GM13976 (cell line): ENCODE measurements around the gene PLCL2.

Source experiments
- DNase-seq: peaks from one replicate; pipeline ENCODE4 v3.0.0; 2012; ENCODE audit warnings: low spot score
- in situ Hi-C: fragments of 300-500 bp; cut with MboI; formaldehyde crosslinking; loops from one replicate; pipeline ENCODE4 v1.12.0; 2022; ENCODE audit warnings: low sequenced_read_pairs, mixed read lengths, inconsistent platforms; ENCODE audit not compliant: unreplicated experiment
- TF ChIP-seq, protein P1 (sequence below): IDR thresholded peaks from 2 replicates; pipeline ENCODE4 v1.5.1; 2012; ENCODE audit warnings: borderline replicate concordance, mild to moderate bottlenecking; ENCODE audit not compliant: insufficient read depth; ENCODE audit errors: extremely low read depth, missing control alignments, control extremely low read depth

PLCL2 gene

DNA sequence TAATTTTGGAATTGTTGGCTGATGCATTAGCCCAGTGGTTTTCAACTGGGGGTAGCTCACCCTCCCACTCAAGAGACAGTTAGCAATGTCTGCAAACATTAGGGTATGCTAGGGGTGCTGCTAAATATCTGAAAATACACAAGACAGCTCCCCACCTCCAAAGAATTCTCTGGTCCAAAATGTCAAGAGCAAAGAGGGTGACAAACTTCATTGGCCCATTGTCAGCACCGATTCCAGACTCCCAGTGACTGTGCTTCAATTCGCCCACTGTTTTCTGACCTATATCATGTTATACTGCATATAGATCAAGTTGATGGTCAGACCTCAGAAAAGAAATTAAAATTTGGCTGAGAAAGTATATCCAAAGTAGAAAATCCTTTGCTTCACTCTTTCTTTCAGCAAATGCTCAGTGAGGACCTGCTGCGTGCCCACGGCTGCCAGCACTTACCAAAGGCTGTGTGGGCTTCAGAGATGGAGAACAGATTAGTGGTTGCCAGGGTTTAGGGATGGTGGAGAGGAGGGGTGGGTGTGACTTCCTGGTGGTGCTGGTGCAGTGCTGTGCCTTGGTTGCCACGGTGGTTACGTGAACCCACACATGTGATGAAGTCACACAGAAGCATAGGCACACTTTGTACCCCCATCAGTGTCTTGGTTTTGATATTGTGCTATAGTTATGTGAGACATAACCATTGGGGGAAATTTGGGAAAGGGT lies 204.0 kb downstream of the PLCL2 start:
- in situ Hi-C loops: no loop called here
- TF ChIP-seq, protein P1, sequence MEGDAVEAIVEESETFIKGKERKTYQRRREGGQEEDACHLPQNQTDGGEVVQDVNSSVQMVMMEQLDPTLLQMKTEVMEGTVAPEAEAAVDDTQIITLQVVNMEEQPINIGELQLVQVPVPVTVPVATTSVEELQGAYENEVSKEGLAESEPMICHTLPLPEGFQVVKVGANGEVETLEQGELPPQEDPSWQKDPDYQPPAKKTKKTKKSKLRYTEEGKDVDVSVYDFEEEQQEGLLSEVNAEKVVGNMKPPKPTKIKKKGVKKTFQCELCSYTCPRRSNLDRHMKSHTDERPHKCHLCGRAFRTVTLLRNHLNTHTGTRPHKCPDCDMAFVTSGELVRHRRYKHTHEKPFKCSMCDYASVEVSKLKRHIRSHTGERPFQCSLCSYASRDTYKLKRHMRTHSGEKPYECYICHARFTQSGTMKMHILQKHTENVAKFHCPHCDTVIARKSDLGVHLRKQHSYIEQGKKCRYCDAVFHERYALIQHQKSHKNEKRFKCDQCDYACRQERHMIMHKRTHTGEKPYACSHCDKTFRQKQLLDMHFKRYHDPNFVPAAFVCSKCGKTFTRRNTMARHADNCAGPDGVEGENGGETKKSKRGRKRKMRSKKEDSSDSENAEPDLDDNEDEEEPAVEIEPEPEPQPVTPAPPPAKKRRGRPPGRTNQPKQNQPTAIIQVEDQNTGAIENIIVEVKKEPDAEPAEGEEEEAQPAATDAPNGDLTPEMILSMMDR: no peak
- DNase-seq: no peak

DNA sequence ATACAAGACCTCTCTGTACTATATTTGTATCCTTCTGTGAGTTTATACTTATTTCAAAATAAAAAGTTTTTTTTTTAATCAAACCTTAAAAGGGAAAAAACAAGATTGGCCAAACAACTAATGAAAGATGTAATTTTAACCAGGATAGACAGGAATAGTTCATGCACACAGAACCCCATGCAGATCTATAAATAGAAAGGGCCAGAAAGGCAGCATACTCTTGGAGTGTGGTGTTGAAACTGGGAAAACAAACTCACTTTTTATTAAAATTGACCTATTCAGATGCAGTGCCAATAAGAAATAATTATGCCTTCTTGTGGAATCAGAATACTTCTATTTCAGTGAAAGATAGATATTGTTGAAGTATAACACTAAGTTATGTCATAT lies 204.6 kb downstream of the PLCL2 start:
- in situ Hi-C loops: no loop called here
- no peak for DNase-seq
- TF ChIP-seq, protein P1: no peak

DNA sequence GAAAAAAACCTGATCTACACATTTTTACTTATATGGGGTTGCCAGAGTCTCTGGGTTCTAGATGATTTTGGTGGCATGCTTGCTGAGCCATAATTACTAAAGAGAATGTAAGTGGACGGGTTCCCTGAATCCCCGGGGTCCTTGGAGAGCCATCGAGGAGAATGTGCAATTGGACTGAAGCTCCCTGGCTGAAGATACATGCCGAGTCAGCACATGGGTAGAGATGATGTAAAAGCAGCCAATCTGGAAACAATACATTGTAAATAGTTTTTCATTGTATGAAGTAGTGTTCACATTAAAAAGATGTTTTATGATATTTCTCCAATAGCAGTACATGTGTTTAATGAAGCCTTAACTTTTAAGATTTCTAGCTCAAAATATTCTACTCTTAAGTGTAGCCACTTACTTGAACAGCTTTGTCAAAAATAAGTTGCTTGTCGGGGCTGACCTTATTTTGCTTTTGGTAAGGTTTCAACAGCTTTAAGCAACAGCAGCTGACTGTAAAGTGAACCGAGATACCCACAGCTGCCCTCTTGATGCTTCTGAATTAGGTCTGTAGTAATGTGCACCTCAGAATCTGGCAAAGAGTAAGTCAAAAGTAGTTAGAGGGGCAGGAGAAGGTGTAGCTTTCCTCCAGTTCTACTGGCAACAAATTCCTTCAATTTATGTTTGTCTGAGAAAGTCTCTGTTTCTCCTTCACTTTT lies 205.7 kb downstream of the PLCL2 start:
- in situ Hi-C loops: no loop called here
- TF ChIP-seq, protein P1: no peak
- no peak for DNase-seq

DNA sequence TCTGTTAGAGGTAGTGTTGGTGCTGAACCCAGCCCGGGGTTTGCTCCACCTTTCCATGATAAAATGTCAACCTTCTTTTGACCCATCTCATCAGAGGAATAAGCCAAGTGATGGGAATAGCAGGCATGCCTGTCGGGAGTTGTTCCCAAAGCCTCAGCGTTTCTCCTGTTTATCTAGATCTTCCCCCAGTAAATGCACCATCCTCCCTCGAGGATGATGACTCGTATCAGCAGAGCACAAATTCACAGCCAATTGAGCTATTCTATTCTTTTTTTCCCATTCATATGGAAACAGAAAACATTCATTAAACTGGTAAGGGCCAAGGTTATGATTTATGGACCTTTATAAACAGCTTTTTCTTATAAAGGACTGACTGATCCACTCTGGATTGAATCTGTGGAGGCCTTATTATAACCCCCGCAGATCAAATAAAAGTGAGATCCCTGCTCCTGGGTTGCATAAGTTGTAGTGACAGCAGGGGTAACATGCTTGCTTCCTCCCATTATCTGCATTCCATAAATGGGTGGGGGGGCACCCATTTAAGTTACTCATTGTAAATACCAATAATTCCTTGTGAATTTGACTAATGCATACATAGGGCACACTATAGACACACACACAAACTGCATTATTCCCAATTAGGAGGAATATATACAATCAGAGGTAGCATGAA lies 207.3 kb downstream of the PLCL2 start:
- TF ChIP-seq, protein P1: no peak
- in situ Hi-C loops: no loop called here
- DNase-seq: no peak

DNA sequence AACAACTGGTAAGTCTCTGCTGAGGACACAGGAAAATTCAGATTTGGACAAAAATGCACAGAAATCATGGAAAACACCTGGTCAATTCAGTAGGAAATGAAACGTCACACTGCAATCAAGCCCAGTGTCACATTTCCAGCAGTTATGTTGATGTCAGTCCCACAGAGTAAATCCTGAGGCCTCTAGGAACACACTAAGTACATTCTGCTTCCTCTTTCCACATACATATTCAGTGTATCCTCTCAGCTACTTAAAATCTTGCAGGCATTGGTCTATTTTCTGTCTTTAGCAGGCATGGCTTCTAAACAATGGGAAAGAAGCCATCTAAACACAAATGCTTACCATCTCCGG lies 207.8 kb downstream of the PLCL2 start:
- in situ Hi-C loops: no loop called here
- TF ChIP-seq, protein P1: no peak
- DNase-seq: no peak

DNA sequence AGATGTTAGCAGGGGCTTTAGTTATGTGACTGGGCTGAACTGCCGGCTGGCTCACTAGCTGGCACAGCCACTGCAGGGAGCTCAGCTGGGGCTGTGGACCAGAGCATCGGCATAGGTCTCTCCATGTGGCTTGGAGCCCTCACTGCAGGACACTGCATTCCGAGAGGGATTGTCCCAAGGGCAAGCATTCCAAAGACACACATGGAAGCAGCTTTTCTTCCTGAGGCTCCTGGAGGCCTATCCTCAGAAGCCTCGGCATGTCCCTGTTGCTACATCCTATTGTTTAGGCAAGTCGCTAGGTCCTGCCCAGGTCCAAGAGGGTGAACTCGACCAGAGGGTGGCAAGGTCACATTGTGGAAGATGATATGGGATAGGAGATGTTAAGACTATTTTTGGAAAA lies 209.8 kb downstream of the PLCL2 start:
- in situ Hi-C loops: no loop called here
- TF ChIP-seq, protein P1: no peak
- DNase-seq: no peak
